Endothelial cell (in vitro differentiated cells): ENCODE measurements around the gene SLC9A9. TPM values are rescaled to one million over a fixed set of nuclear protein-coding genes. Genes with fewer than 3 reads are reported as not detected.

Source experiments
- DNase-seq: peaks from one replicate; pipeline ENCODE4 v3.0.0; 2021; ENCODE audit warnings: low spot score
- H3K27ac Mint-ChIP-seq: one replicate; pipeline ENCODE4 v1.8.0; 2021; ENCODE audit warnings: mixed read lengths, inconsistent platforms; ENCODE audit not compliant: unreplicated experiment
- H3K27me3 Mint-ChIP-seq: one replicate; pipeline ENCODE4 v1.8.0; 2021; ENCODE audit warnings: mild to moderate bottlenecking, moderate library complexity, mixed read lengths, inconsistent platforms; ENCODE audit not compliant: unreplicated experiment
- H3K36me3 Mint-ChIP-seq: one replicate; pipeline ENCODE4 v1.8.0; 2021; ENCODE audit warnings: mild to moderate bottlenecking, low read depth, mixed read lengths, inconsistent platforms; ENCODE audit not compliant: unreplicated experiment
- H3K4me1 Mint-ChIP-seq: one replicate; pipeline ENCODE4 v1.8.0; 2021; ENCODE audit warnings: mild to moderate bottlenecking, mixed read lengths, inconsistent platforms; ENCODE audit not compliant: unreplicated experiment
- H3K4me3 Mint-ChIP-seq: one replicate; pipeline ENCODE4 v1.8.0; 2021; ENCODE audit warnings: mild to moderate bottlenecking, mixed read lengths, inconsistent platforms; ENCODE audit not compliant: unreplicated experiment
- H3K9me3 Mint-ChIP-seq: one replicate; pipeline ENCODE4 v1.8.0; 2021; ENCODE audit warnings: mixed read lengths, inconsistent platforms; ENCODE audit not compliant: unreplicated experiment
- total RNA-seq: library from RNA; stranded (reverse); fragmentation: NEBNext Ultra II Directional; extraction: Animal tissue kit (Norgen Biotek cat#: 25700); gene quantifications from one replicate; pipeline ENCODE4 v1.2.1, GENCODE V29; 2021; ENCODE audit not compliant: unreplicated experiment
- TF ChIP-seq, protein P1 (sequence below): fragments of 200-600 bp; sonication (generic); IDR thresholded peaks from one replicate; pipeline ENCODE4 v1.5.0; 2021; ENCODE audit warnings: antibody characterized with exemption; ENCODE audit not compliant: unreplicated experiment

The SLC9A9 gene
- total RNA-seq, 1 donor from 2014 or later, result 7.9 TPM

DNA sequence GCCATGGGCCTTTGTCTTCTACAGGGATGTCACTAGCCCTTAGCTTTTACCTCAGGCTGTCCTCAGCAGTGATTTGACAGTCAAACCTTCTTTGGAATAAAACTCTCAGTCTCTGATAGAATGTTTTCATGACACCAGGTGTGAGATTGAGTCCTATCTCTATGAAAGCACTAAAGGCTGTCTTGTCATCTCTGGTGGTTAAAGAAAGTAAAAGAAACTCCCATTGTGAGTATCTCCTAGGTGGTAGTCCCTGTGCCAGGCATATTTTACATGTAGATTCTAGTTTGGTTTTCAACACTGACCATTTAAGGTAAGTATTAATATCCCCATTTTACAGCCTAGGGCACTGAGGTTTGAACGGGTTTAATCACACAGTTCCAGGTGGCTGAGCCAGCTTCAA lies 368.5 kb downstream of the SLC9A9 start:
- no peak for DNase-seq
- Mint-ChIP-seq H3K4me1 (no peaks in the 10 kb centered on the region), H3K36me3 (no peaks in the 10 kb centered on the region), H3K27ac (no peak overlapping the region), H3K27me3 (peaks cover under 1% of the 10 kb centered on the region), H3K9me3 (no peaks in the 10 kb centered on the region), H3K4me3 (no peak overlapping the region)
- TF ChIP-seq, protein P1, sequence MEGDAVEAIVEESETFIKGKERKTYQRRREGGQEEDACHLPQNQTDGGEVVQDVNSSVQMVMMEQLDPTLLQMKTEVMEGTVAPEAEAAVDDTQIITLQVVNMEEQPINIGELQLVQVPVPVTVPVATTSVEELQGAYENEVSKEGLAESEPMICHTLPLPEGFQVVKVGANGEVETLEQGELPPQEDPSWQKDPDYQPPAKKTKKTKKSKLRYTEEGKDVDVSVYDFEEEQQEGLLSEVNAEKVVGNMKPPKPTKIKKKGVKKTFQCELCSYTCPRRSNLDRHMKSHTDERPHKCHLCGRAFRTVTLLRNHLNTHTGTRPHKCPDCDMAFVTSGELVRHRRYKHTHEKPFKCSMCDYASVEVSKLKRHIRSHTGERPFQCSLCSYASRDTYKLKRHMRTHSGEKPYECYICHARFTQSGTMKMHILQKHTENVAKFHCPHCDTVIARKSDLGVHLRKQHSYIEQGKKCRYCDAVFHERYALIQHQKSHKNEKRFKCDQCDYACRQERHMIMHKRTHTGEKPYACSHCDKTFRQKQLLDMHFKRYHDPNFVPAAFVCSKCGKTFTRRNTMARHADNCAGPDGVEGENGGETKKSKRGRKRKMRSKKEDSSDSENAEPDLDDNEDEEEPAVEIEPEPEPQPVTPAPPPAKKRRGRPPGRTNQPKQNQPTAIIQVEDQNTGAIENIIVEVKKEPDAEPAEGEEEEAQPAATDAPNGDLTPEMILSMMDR, result no peak

DNA sequence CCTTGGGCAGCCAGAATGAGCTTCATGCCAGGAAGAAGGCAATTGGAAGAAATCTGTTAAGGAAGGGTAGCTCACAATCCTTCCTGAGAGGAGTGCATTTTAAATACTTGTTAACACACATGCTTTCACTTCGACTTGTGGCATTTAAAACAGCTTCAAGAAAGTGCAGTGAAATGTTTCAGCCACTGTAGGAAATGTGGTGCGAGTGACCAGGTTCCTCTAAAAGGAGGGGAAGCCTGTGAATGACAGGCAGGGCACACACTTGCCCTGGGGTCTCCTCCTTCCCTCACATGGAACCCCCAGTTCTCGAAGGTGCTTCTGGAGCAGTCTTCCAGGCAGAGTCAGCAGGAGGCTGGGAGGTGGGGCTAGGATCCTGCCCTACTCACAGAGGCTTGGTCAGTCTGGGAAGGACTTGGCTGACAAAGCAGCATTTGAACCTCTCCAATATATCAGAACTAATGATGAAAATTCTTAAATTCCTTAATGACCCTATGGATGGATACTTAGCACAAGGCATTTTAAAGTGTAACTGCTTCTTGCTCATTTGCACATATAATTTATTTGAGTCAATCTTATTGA lies 370.1 kb downstream of the SLC9A9 start:
- no peaks in the 10 kb centered on the region for H3K9me3 Mint-ChIP-seq
- H3K27me3 Mint-ChIP-seq, result peaks cover 1% of the 10 kb centered on the region
- H3K27ac Mint-ChIP-seq, result no peak overlapping the region
- no peaks in the 10 kb centered on the region for H3K36me3 Mint-ChIP-seq
- no peak for DNase-seq
- TF ChIP-seq, protein P1, result no peak
- H3K4me1 Mint-ChIP-seq, result no peaks in the 10 kb centered on the region
- H3K4me3 Mint-ChIP-seq, result no peak overlapping the region

DNA sequence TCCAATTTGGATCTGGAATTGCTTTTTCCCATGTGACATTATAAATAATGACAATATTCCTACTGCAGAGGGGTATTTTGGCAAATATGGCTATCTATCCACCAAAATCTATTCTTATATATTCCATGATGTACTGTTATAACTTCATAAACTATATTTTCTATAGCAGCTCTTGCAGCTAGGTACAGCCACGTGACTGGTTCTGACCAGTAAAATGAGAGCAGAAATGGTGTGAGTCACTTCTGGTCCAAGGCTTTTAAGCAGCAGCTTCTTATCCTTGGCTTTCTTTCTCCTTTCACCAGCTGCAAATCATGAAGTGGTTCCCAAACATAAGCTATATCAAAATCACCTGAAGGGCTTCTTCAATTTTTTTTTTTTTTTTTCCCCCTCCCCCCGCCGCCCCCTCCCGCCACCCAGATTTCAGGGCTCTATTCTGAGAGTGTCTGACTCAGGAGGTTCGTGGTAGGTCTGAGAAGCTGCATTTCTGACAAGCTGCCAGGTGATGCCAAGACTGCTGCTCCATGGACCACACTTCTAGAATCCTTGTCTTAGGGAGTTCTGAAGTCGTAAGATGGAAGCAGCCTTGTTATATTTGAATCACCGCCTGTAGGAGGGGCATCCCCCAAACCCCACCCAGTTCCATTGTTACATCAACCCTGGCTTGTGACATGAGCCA lies 371.2 kb downstream of the SLC9A9 start:
- Mint-ChIP-seq H3K36me3 (no peaks in the 10 kb centered on the region), H3K9me3 (no peaks in the 10 kb centered on the region)

DNA sequence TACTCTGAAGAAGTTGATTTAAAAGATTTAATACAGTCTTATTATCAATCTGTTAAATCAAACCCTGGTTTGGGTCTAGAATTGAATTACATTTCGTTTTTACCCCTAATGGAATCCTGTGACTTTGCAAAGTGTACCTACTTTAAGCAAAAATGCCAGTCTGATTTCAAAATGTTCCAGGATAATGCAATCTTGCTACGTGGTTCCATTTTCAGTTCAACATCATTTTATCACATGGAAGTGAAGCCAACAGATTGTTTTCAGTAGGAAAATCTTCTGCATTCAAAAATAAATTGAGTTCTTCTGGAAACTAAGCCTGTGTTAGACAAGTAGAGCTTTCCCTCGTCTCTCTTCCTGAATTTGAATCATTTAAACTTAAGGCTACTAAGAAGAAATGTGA lies 372.3 kb downstream of the SLC9A9 start:
- H3K4me1 Mint-ChIP-seq, result no peaks in the 10 kb centered on the region
- no peak overlapping the region for H3K4me3 Mint-ChIP-seq
- no peak for DNase-seq
- H3K27ac Mint-ChIP-seq, result no peak overlapping the region
- no peaks in the 10 kb centered on the region for H3K9me3 Mint-ChIP-seq
- H3K27me3 Mint-ChIP-seq, result peaks cover 3% of the 10 kb centered on the region
- TF ChIP-seq, protein P1, result no peak
- no peaks in the 10 kb centered on the region for H3K36me3 Mint-ChIP-seq

More for the DNA sequence above, 371.2 kb downstream of the SLC9A9 start:
- Mint-ChIP-seq H3K4me3 (no peak overlapping the region), H3K27ac (no peak overlapping the region), H3K4me1 (no peaks in the 10 kb centered on the region), H3K27me3 (peaks cover 3% of the 10 kb centered on the region)
- TF ChIP-seq, protein P1, result no peak
- no peak for DNase-seq
